ENCODE measurements around the gene SGMS1.

The SGMS1 gene

GRCh38 chr10:50326757-50327701 lies 296.7 kb downstream of the SGMS1 start:
- DNase-seq (ENCODE audit: low read depth) = peak; percentile 85
- H3K4me3 ChIP-seq (ENCODE audit: low read length) = peak overlapping the region; percentile 7; the same call in 1 of the 2 replicates
- TF ChIP-seq CTCF (conservative IDR thresholded peaks at IDR 0.05; ENCODE audit: low read length) = no peak

GRCh38 chr10:50326172-50326555 lies 297.6 kb downstream of the SGMS1 start:
- H3K4me3 ChIP-seq (ENCODE audit: low read length) = no peak overlapping the region
- DNase-seq (ENCODE audit: low read depth) = no peak
- TF ChIP-seq CTCF (conservative IDR thresholded peaks at IDR 0.05; ENCODE audit: low read length) = no peak

- TF ChIP-seq CTCF (conservative IDR thresholded peaks at IDR 0.05; ENCODE audit: low read length) = no peak
- peak; percentile 97 for DNase-seq (ENCODE audit: low read depth)
- H3K4me3 ChIP-seq (ENCODE audit: low read length) = peak overlapping the region; percentile 36
Observed at GRCh38 chr10:50325449-50326171, 298.1 kb downstream of the SGMS1 start.

- DNase-seq (ENCODE audit: low read depth) = no peak
- TF ChIP-seq CTCF (conservative IDR thresholded peaks at IDR 0.05; ENCODE audit: low read length) = no peak
- H3K4me3 ChIP-seq (ENCODE audit: low read length) = no peak overlapping the region
Observed at GRCh38 chr10:50324680-50325393, 298.9 kb downstream of the SGMS1 start.

GRCh38 chr10:50324046-50324445 lies 299.7 kb downstream of the SGMS1 start:
- TF ChIP-seq CTCF (conservative IDR thresholded peaks at IDR 0.05; ENCODE audit: low read length) = no peak
- DNase-seq (ENCODE audit: low read depth) = no peak
- no peak overlapping the region for H3K4me3 ChIP-seq (ENCODE audit: low read length)

GRCh38 chr10:50322077-50322476 lies 301.7 kb downstream of the SGMS1 start:
- peak; percentile 66 for DNase-seq (ENCODE audit: low read depth)
- H3K4me3 ChIP-seq (ENCODE audit: low read length) = no peak overlapping the region
- no peak for TF ChIP-seq CTCF (conservative IDR thresholded peaks at IDR 0.05; ENCODE audit: low read length)
